K562 (cell line): ENCODE results near the gene SLC23A2. TPM values are rescaled to one million over a fixed set of nuclear protein-coding genes. Genes with fewer than 3 reads are reported as not detected.

Source experiments
- ARID1B ChIP-seq: fragments of 450-650 bp; IDR thresholded peaks from 2 replicates; pipeline ENCODE4 v1.6.1; 2016; ENCODE audit warnings: antibody characterized with exemption, mild to moderate bottlenecking, inconsistent platforms
- CREM ChIP-seq: IDR thresholded peaks from 2 replicates; pipeline ENCODE4 v1.6.1; 2014; ENCODE audit warnings: antibody characterized with exemption, low read depth
- L3MBTL2 ChIP-seq: fragments of 450-650 bp; IDR thresholded peaks from 2 replicates; pipeline ENCODE4 v1.6.1; 2016; ENCODE audit warnings: mild to moderate bottlenecking, moderate library complexity
- NBN ChIP-seq: fragments of 450-650 bp; IDR thresholded peaks from 2 replicates; pipeline ENCODE4 v1.6.1; 2016; ENCODE audit warnings: low read depth, mild to moderate bottlenecking
- ZNF395 ChIP-seq: fragments of 200-800 bp; sonication (Bioruptor generic); IDR thresholded peaks from 2 replicates; pipeline ENCODE4 v1.6.1; 2017; ENCODE audit warnings: missing genetic modification characterization, missing compliant biosample characterization
- polyA plus RNA-seq, 8 experiments: library from polyadenylated mRNA; depleted of rRNA in 4 of 8; stranded (reverse) in 5 of 8; unstranded in 3 of 8; fragments of >200 nt; fragmentation: Nextera tagmentation in 2 of 8; fragmentation: Illumina TruSeq in 1 of 8; extraction: Ambion mirVana in 2 of 8; extraction: Trizol in 1 of 8; gene quantifications; 2 replicates each; pipeline versions ENCODE4 v1.2.1 to v1.2.3, GENCODE V29; 2011 to 2014; ENCODE audit warnings: inconsistent platforms in 1 of 8, missing spikeins in 1 of 8
- total RNA-seq, 7 experiments: library from RNA; depleted of rRNA in 6 of 7; stranded (reverse); fragments of >200 nt in 6 of 7; fragmentation: Illumina TruSeq in 2 of 7; extraction: Trizol in 2 of 7; gene quantifications; 2 replicates each; pipeline versions ENCODE4 v1.2.1 to v1.2.3, GENCODE V29; 2011 to 2021; ENCODE audit warnings: low replicate concordance in 1 of 7
- TF ChIP-seq, protein P1 (sequence below): fragments of 250-450 bp; sonication (Bioruptor Pico); IDR thresholded peaks from 2 replicates; pipeline ENCODE4 v1.8.0; 2022; ENCODE audit warnings: inconsistent platforms, mild to moderate bottlenecking, moderate library complexity, borderline replicate concordance
- TF ChIP-seq, protein P2 (sequence below), 2 experiments: fragments of 450-650 bp in 1 of 2; sonication (generic) in 1 of 2; formaldehyde crosslinking in 1 of 2; IDR thresholded peaks; 2 replicates each; pipeline versions ENCODE4 v1.7.1 to v1.9.0; 2016 to 2022; ENCODE audit warnings: inconsistent platforms in 1 of 2, mild to moderate bottlenecking in 1 of 2, missing genetic modification reagents in 1 of 2
- TF ChIP-seq, protein P3 (sequence below): fragments of 450-650 bp; IDR thresholded peaks from 2 replicates; pipeline ENCODE4 v1.6.1; 2018; ENCODE audit not compliant: partially characterized antibody
- TF ChIP-seq, protein P4 (sequence below): fragments of 250-450 bp; sonication (Bioruptor Pico); IDR thresholded peaks from 2 replicates; pipeline ENCODE4 v1.4.0; 2020

SLC23A2 gene
- total and polyA plus RNA-seq, 9 of the 15 experiments (the other 6 are each of a cell fraction or from before 2014, with no cell fraction given): 0.39 to 6.7 (median 3.2) TPM

DNA sequence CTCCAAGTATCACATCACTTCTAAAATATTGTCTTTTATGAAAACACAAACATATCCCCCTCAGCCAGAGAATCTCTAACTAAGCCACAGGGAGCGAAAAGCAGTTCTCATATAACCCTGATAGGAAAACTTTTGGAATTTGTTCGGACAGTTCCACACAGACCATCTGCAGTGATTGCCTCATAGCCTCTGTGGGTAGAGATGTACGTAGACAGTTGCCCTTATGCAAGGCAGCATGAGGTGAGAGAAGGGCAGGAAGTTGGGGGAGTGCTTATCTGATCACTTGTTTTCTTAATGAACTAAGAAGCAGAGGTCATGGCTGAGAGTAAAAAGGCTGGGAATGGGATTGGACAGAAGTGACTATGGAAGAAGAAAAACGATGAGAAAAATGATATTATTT is 39.6 kb downstream of the SLC23A2 start (continued):
- TF ChIP-seq, protein P1, sequence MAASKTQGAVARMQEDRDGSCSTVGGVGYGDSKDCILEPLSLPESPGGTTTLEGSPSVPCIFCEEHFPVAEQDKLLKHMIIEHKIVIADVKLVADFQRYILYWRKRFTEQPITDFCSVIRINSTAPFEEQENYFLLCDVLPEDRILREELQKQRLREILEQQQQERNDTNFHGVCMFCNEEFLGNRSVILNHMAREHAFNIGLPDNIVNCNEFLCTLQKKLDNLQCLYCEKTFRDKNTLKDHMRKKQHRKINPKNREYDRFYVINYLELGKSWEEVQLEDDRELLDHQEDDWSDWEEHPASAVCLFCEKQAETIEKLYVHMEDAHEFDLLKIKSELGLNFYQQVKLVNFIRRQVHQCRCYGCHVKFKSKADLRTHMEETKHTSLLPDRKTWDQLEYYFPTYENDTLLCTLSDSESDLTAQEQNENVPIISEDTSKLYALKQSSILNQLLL: no peak
- TF ChIP-seq, protein P2, sequence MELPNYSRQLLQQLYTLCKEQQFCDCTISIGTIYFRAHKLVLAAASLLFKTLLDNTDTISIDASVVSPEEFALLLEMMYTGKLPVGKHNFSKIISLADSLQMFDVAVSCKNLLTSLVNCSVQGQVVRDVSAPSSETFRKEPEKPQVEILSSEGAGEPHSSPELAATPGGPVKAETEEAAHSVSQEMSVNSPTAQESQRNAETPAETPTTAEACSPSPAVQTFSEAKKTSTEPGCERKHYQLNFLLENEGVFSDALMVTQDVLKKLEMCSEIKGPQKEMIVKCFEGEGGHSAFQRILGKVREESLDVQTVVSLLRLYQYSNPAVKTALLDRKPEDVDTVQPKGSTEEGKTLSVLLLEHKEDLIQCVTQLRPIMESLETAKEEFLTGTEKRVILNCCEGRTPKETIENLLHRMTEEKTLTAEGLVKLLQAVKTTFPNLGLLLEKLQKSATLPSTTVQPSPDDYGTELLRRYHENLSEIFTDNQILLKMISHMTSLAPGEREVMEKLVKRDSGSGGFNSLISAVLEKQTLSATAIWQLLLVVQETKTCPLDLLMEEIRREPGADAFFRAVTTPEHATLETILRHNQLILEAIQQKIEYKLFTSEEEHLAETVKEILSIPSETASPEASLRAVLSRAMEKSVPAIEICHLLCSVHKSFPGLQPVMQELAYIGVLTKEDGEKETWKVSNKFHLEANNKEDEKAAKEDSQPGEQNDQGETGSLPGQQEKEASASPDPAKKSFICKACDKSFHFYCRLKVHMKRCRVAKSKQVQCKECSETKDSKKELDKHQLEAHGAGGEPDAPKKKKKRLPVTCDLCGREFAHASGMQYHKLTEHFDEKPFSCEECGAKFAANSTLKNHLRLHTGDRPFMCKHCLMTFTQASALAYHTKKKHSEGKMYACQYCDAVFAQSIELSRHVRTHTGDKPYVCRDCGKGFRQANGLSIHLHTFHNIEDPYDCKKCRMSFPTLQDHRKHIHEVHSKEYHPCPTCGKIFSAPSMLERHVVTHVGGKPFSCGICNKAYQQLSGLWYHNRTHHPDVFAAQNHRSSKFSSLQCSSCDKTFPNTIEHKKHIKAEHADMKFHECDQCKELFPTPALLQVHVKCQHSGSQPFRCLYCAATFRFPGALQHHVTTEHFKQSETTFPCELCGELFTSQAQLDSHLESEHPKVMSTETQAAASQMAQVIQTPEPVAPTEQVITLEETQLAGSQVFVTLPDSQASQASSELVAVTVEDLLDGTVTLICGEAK (IDR thresholded peaks at IDR 0.05): no peak
- TF ChIP-seq, protein P2 (CRISPR knock-in tag; IDR thresholded peaks at IDR 0.05): no peak
- TF ChIP-seq ZNF395 (CRISPR knock-in tag) (peak; percentile 29; the same call in 1 of the 2 replicates), CREM (peak; percentile 75), ARID1B (peak; percentile 47; the same call in 1 of the 2 replicates), L3MBTL2 (no peak), NBN (no peak)
- TF ChIP-seq, protein P3, sequence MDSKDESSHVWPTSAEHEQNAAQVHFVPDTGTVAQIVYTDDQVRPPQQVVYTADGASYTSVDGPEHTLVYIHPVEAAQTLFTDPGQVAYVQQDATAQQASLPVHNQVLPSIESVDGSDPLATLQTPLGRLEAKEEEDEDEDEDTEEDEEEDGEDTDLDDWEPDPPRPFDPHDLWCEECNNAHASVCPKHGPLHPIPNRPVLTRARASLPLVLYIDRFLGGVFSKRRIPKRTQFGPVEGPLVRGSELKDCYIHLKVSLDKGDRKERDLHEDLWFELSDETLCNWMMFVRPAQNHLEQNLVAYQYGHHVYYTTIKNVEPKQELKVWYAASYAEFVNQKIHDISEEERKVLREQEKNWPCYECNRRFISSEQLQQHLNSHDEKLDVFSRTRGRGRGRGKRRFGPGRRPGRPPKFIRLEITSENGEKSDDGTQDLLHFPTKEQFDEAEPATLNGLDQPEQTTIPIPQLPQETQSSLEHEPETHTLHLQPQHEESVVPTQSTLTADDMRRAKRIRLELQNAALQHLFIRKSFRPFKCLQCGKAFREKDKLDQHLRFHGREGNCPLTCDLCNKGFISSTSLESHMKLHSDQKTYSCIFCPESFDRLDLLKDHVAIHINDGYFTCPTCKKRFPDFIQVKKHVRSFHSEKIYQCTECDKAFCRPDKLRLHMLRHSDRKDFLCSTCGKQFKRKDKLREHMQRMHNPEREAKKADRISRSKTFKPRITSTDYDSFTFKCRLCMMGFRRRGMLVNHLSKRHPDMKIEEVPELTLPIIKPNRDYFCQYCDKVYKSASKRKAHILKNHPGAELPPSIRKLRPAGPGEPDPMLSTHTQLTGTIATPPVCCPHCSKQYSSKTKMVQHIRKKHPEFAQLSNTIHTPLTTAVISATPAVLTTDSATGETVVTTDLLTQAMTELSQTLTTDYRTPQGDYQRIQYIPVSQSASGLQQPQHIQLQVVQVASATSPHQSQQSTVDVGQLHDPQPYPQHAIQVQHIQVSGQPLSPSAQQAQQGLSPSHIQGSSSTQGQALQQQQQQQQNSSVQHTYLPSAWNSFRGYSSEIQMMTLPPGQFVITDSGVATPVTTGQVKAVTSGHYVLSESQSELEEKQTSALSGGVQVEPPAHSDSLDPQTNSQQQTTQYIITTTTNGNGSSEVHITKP: no peak
- TF ChIP-seq, protein P4, sequence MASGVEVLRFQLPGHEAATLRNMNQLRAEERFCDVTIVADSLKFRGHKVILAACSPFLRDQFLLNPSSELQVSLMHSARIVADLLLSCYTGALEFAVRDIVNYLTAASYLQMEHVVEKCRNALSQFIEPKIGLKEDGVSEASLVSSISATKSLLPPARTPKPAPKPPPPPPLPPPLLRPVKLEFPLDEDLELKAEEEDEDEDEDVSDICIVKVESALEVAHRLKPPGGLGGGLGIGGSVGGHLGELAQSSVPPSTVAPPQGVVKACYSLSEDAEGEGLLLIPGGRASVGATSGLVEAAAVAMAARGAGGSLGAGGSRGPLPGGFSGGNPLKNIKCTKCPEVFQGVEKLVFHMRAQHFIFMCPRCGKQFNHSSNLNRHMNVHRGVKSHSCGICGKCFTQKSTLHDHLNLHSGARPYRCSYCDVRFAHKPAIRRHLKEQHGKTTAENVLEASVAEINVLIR (CRISPR knock-in tag): no peak
